Muscle layer of duodenum (tissue), 2 donors: ENCODE results near the gene BTLA.
"Not testable (repeated sequence)": the region's sequence is repeated elsewhere in the genome, so short reads cannot be mapped to it uniquely, and the experiment has no call there.

Experiments used
- H3K27ac ChIP-seq: one replicate; pipeline ENCODE4 v1.7.0; 2013; ENCODE audit warnings: mild to moderate bottlenecking, low read length
- H3K27me3 ChIP-seq: one replicate; pipeline ENCODE4 v1.7.0; 2013; ENCODE audit warnings: low read depth, mild to moderate bottlenecking, control low read depth, low read length
- H3K36me3 ChIP-seq, 2 donors: one replicate each; pipeline ENCODE4 v1.7.0; 2013; ENCODE audit warnings: low read length in 2 of 2, control low read depth in 1 of 2, mild to moderate bottlenecking in 1 of 2; ENCODE audit not compliant: insufficient read depth in 2 of 2, control insufficient read depth in 1 of 2
- H3K4me1 ChIP-seq, 2 donors: one replicate each; pipeline ENCODE4 v1.7.0; 2013; ENCODE audit warnings: low read length in 2 of 2, mild to moderate bottlenecking in 2 of 2, control low read depth in 1 of 2, moderate library complexity in 1 of 2; ENCODE audit not compliant: insufficient read depth in 2 of 2, control insufficient read depth in 1 of 2
- H3K4me3 ChIP-seq, 2 donors: one replicate each; pipeline ENCODE4 v1.7.0; 2013; ENCODE audit warnings: low read length in 2 of 2, low read depth in 1 of 2, mild to moderate bottlenecking in 1 of 2
- H3K9me3 ChIP-seq, 2 donors: one replicate each; pipeline ENCODE4 v1.7.0; 2013; ENCODE audit warnings: low read length in 2 of 2, control low read depth in 1 of 2, mild to moderate bottlenecking in 1 of 2; ENCODE audit not compliant: control insufficient read depth in 1 of 2
- donor health status: healthy.

BTLA gene

GRCh38 chr3:112429960-112430359, 69.3 kb downstream of the BTLA start:
- H3K9me3 ChIP-seq: no peaks in the 10 kb centered on the region
- H3K36me3 ChIP-seq: no peaks in the 10 kb centered on the region
- H3K4me1 ChIP-seq: no peaks in the 10 kb centered on the region
- H3K27me3 ChIP-seq: no peaks in the 10 kb centered on the region
- H3K4me3 ChIP-seq: no peak overlapping the region
- no peak overlapping the region for H3K27ac ChIP-seq

GRCh38 chr3:112427123-112427522, 72.1 kb downstream of the BTLA start:
- no peaks in the 10 kb centered on the region for H3K36me3 ChIP-seq
- no peak overlapping the region for H3K4me3 ChIP-seq
- no peaks in the 10 kb centered on the region for H3K27me3 ChIP-seq
- H3K4me1 ChIP-seq: no peaks in the 10 kb centered on the region
- no peaks in the 10 kb centered on the region for H3K9me3 ChIP-seq
- no peak overlapping the region for H3K27ac ChIP-seq

GRCh38 chr3:112425858-112426750, 73.2 kb downstream of the BTLA start:
- Histone ChIP-seq H3K4me1 (no peaks in the 10 kb centered on the region), H3K27me3 (no peaks in the 10 kb centered on the region), H3K4me3 (no peak overlapping the region), H3K27ac (no peak overlapping the region), H3K36me3 (no peaks in the 10 kb centered on the region), H3K9me3 (no peaks in the 10 kb centered on the region)

GRCh38 chr3:112425382-112425781, 73.9 kb downstream of the BTLA start:
- no peak overlapping the region for H3K27ac ChIP-seq
- no peak overlapping the region for H3K4me3 ChIP-seq
- H3K27me3 ChIP-seq: no peaks in the 10 kb centered on the region
- H3K4me1 ChIP-seq: no peaks in the 10 kb centered on the region
- no peaks in the 10 kb centered on the region for H3K9me3 ChIP-seq
- no peaks in the 10 kb centered on the region for H3K36me3 ChIP-seq

GRCh38 chr3:112424394-112424793, 74.9 kb downstream of the BTLA start:
- Histone ChIP-seq H3K27ac (no peak overlapping the region), H3K4me3 (no peak overlapping the region), H3K4me1 (no peaks in the 10 kb centered on the region), H3K27me3 (no peaks in the 10 kb centered on the region), H3K9me3 (no peaks in the 10 kb centered on the region), H3K36me3 (no peaks in the 10 kb centered on the region)

- not testable (repeated sequence) for H3K4me1 ChIP-seq, H3K9me3 ChIP-seq, H3K36me3 ChIP-seq, H3K27me3 ChIP-seq, H3K4me3 ChIP-seq, H3K27ac ChIP-seq
These were observed 76.4 kb downstream of the BTLA start for GRCh38 chr3:112422921-112423320.

- H3K36me3 ChIP-seq, H3K4me3 ChIP-seq, H3K27me3 ChIP-seq, H3K27ac ChIP-seq, H3K4me1 ChIP-seq, H3K9me3 ChIP-seq: not testable (repeated sequence)
These were observed 80.7 kb downstream of the BTLA start for GRCh38 chr3:112418526-112418925.

GRCh38 chr3:112417696-112418318, 81.5 kb downstream of the BTLA start:
- Histone ChIP-seq H3K9me3 (no peaks in the 10 kb centered on the region), H3K27me3 (no peaks in the 10 kb centered on the region), H3K36me3 (no peaks in the 10 kb centered on the region), H3K27ac (no peak overlapping the region), H3K4me3 (no peak overlapping the region), H3K4me1 (no peaks in the 10 kb centered on the region)

GRCh38 chr3:112416391-112417212, 82.7 kb downstream of the BTLA start:
- H3K27me3 ChIP-seq: no peaks in the 10 kb centered on the region
- no peak overlapping the region for H3K4me3 ChIP-seq
- no peak overlapping the region for H3K27ac ChIP-seq
- no peaks in the 10 kb centered on the region for H3K36me3 ChIP-seq
- H3K4me1 ChIP-seq: no peaks in the 10 kb centered on the region
- H3K9me3 ChIP-seq: no peaks in the 10 kb centered on the region

- Histone ChIP-seq H3K27ac (no peak overlapping the region), H3K9me3 (no peaks in the 10 kb centered on the region), H3K27me3 (no peaks in the 10 kb centered on the region), H3K4me1 (no peaks in the 10 kb centered on the region), H3K36me3 (no peaks in the 10 kb centered on the region), H3K4me3 (no peak overlapping the region)
These were observed 83.9 kb downstream of the BTLA start for GRCh38 chr3:112415390-112415789.
